ENCODE results near the gene TBX15.

Gene TBX15

DNA sequence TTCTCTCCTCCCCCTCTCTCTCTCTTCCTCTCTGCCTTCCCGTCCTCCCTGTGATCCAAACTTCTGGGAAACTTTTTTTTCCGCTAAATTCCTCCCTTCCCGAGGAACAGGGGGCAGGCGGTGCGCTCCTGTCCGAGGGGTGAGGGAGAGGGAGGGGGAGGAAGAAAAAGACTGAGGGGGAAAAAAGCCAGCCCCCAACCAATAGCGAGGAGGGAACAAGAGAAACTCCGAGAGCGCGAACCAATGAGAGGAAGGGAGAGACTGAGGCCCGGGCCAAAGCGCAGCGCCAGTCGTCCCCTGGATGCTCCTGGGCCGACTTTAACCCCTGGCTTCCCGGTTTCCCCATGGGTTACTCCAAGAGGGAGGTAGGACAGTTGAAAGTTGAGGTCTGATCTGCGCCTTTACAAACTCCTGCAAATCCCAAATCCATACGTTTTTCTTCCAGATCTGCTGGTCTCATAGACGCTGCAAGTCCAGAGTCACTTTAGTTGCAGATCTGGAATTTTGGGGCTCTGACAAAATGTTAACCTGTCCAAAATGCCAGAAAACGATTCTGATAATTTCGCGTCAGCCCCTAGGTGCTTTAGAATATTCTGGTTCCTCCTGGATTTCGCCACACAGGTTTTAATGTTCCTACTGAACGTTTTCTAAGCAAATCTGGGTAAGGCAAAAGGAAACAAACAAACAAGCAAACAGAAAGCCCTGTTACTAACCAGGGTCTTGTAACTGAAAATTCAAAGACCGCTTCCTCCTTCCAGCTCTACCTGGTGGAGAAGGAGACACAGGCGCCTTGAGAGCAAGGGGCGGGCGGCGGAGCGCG lies at the start of gene TBX15:
TBX15 (minus strand) TSS at position 158 of the 820 bp plus-strand sequence. CDS start 548 bp downstream, outside the sequence.
- DNase-seq (ENCODE audit: low spot score) = no peak

DNA sequence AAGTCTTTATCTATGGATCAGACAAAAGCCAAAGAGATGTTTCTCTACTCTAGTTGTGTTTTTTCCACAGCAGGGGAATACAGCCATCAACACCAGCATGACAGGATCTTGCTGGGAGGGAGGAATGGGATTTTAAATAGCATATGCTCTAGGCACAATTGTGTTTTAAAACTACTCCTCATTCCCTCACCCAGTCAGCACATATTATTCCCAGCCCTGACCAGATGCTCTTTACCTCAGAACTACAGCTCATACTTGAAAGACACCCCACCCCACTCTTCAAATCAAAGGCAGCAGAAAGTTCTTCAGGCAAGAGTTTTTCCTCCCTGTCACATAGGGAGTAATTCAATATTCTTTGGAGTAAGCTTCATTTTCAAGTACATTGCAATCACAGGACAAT lies 46.2 kb upstream of the TBX15 start:
- no peak for DNase-seq (ENCODE audit: low spot score)

DNA sequence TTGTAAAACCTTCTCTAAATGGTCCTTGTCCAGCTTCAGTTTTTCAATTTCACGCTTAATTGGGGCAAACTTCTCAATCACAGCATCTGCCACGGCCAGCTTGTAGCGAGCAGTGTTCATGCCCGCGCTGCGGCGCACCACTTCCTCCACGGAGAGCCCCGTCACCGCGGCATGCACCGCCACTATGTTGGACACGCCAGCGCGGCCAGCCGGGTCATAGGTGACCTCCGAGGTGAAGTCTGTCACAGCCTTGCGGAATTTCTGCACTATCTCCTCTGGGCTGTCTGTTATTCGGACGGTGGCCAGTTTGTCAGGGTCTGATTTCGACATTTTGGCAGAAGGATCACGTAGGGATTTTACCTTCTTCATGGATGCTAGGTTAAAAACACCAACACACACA lies 44.8 kb upstream of the TBX15 start:
- DNase-seq (ENCODE audit: low spot score) = no peak

DNA sequence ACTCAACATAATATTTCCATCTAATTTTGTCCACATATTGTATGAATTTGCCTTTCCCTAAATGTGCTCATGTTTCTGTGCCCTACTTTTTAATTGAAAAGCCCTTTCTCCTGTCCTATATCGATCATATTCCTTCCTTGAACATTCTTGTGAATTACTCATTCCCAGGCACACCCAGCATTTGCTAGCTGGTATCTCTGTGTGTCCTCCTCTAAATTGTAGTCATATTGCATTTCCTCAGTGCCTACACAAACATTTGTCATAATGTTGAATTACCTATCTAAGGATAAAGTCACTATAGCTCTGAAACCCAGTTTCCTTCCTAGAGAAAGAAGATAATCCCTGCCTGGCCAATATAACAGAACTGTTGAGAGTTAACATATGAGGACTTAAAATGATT lies 39.6 kb upstream of the TBX15 start:
- DNase-seq (ENCODE audit: low spot score) = no peak

DNA sequence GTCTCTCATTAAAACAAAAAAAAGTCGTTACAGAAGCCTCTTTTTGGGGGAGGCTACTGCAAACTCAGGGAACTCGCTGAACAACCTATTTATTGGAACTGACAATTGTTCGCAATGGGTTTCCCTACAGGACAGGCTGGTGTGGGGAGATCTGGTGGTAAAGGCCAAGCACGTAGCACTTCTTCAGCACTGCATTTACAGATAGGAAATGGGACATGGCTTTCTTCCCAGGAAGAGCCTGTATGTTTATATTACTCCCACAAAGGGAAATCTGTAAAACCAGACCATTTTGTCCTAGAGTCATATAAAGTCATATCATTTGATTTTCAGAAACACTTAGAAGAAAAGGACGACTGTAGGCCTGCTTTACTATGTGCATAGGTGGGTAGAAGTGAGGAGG lies 38.8 kb upstream of the TBX15 start:
- DNase-seq (ENCODE audit: low spot score) = no peak

DNA sequence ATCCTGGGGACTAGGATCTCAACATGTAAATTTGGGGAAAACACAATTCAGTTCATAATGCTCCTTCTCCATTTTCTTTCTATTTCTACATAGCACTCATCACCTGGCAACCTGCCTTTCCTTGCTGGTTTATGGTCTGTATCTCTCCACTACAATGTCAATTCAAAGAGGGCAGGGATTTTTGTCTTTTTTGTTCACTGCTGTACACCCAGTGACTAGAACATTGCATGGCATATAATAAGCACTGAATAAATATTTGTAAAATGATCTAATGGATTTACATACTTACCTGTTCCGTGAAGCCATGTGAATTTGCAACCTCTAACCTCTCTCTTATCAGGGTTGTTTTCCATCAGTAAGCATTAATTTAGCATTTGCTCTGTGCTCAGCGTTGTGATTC lies 27.4 kb upstream of the TBX15 start:
- DNase-seq (ENCODE audit: low spot score) = no peak

DNA sequence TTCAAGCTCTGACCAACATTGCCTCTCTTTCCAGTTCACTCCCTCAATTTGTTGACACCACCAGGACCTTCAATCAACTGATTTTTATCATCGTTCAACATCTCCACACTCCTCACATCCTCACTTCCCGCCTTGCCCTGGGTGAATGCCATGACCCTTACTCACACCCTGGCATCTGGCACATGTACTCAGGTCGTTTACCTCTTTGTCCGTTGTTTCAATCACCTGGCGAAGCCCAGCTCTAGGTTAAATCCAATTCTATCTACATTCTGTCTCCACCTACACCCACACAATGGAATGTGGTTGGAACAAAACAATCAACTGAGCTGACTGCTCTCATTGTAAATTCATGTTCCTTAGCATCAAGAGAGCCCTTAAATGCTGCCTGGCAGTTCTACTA lies 24.2 kb upstream of the TBX15 start:
- peak; percentile 42 for DNase-seq (ENCODE audit: low spot score)

DNA sequence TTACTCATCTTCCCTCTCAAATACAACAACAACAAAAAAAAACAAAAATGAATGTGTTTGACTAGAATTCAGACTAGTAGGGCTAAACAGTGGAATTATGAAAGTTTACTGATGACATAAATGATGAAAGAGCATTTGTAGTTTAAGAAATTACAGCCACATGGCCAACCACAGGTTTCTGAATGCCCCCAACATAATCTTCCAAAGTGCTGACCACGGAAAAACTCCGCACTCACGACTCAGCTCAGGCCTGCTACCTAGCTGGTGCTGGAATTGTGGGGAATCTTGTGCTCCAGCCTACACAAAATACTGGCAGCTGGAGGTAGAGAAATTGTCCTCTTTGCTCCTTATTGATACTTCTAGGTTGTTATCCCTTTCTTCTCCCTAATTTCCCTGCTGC lies 23.6 kb upstream of the TBX15 start:
- no peak for DNase-seq (ENCODE audit: low spot score)

DNA sequence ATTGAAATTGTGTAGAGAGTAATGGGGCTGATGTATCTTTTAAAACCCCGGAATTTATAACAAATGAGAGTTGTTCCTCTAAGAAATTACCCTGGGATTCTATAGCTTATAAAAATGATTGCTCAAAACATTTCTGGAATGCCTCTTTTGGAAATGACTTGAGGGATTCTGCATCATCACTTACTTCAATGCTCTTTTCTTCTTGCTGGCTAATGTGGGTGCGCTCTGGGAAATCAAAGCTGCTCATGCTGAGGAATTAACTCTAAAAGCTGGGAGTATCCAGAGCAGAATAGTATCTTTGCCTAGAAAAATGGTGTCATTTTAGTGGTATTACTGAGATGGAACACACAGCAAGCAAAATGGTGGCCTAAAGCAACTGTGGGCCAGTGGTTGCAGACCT lies 23.0 kb upstream of the TBX15 start:
- DNase-seq (ENCODE audit: low spot score) = no peak

DNA sequence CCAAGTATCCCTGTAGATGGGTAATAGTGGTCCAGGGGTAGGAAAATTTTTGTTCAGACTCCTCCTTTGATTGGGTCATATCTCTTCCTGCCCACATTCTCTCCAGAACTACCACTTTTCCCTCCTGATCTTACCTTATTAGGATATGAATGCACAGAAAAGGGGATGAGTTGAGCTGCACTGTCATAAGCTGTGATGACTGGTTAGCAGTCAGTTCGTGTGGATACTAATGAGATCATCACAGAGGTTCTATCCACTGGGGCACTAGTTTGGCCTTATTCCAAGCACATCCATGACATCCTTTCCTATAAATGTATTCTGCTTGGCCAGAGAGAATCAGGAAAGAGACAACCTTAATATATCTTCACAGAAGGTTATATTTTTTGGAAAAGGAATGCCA lies 22.1 kb upstream of the TBX15 start:
- DNase-seq (ENCODE audit: low spot score) = no peak

DNA sequence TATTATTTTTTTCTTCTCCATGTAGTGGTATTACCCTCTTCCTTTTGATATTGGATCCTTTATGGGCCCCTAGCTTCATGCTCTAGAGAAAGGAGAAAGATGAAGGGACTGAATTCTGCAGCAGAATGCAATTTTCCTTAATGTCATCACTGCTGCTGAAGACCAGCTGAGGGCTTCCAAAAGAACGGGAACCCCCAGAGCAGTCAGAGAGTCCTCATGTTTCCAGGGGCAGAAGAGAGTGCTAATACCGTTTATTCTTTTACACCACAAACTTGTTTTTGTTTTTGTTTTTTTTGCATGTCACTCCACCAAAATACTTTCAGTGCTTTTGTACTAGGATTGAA lies 21.1 kb upstream of the TBX15 start:
- DNase-seq (ENCODE audit: low spot score) = no peak

DNA sequence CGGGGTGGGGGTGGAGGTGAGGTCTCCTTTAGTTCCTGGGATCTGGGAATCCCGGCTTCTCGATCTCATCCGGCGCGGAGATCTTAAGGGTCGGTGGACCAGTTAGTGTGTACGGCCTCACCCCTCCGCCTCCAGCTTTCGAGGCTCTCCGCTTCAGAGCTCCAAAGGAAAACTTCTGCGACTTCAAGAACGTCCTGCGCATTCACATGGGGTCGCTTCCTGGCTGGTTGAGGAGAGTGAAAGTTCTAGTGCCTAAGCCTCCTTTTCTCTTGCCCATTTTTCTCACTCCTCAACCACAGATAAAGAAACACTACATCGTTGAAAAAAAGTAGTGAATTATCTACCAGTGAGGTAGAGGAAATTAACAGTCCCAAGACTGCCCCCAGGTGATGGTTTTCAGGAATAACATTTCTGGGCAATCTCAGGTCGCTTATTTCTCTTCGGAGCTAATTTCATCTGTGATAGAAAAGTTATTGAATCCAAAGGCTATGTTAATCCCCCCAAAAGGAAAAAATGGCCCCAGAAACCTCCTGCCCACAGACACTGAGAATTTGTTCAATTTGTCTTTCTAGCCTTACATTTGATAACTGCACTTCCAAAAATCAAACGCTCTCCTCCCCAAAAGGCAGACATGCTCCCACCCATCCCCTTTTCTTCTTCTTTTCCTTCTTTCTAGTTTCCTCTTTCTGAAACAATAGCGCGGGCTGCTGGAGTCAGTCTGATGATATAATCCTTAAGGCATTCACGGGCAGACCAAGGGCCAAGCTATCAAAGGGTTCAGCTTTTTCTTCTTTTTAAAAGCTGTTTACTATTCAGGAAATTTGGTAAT lies 20.6 kb upstream of the TBX15 start:
- peak; percentile 26 for DNase-seq (ENCODE audit: low spot score)

DNA sequence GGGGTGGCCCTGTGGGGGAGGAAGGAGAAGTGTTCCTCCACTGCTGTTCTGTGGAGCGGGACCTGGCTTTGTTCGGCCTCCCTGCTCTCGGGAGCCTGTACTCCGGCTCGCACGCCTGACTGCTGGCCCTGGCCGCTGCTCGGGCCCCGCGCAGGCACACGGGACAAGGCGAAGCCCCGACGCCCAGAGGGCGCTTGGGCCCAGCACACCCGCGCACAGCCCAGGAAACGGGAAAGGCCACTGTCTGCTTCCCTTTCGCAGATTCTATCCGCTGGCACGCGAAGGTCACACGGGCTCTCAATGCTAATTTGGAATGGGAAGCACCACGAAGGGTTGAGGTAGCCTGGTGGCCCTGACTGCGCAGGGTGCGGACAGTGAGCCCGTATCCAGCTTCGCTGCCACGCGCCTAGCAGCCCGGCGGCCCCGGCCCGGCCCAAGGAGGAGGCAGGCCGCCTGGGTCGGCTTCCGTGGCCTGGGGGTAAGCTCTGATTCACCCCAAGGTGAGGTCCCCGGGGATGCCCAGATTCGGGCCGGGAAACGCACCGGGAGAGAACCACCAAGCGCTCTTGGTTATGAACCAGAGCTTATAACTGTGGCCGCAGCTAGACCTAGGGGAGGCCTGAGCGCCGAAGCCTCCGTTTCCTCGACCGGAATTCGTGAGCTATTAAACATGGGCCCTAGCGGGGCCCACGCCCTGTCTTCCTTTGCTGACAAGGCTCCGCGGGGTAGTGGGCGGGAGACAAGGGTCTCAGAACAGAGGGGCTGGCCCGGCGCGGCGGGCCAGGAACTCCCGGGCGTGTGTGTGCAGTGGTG lies 19.7 kb upstream of the TBX15 start:
- DNase-seq (ENCODE audit: low spot score) = no peak

DNA sequence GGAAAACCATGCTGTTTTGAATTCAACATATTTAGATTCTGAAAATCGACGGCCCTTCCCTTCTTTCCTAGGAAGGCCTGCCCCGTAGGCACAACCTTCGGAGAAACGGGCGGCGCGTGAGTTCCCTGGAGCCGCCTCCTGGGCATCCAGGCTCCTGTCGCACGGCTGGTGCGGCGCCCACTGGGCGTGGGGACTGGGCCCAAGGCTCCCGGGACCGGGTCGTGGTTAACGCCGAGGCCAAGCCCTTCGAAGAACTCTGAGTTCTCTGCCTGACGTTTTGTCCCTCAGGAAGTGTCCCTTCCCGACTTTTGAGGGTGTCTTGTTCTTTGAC lies 19.2 kb upstream of the TBX15 start:
- DNase-seq (ENCODE audit: low spot score) = no peak

DNA sequence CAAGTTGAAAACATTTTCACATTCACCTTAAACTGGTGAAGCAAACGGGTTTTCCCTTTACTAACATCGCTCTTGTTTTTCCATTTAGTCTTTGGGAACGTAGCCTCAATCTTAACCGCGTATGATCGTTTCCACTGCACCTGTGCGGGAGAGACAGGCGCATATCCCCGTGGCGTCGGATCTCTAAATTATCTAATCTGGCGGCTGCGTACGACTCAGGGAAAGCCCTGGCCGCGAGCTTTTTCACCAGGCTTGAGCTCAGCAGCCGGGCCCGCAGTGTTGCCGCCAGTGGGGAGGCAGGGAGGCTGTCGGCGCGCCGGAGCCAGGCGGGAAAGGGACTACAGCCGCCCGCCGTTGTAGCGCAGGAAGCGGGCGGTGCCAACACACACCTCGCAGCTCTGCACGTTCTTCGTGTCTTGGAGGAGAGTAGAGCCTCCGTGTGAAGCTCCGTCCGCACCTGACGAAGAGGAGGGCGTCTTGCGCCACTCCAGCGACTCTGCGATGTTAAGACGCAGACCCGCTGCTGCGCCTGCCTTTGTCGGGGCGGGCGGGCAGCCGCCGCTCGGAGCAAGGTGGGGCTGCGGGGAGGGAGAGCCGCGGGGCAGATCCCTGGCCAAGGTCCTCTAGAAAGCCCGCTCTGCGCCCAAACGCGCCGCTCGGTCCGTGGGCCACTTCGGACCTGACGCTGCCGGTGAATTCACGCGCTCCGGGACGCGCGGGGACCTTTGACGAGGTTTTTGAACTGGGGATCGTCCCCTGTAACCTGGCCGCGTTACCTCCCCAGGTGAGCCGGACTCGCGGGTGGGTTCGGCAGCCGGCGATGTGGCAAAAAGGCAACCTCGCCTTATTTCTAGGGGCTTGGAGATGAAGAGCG lies 18.5 kb upstream of the TBX15 start:
- DNase-seq (ENCODE audit: low spot score) = no peak

DNA sequence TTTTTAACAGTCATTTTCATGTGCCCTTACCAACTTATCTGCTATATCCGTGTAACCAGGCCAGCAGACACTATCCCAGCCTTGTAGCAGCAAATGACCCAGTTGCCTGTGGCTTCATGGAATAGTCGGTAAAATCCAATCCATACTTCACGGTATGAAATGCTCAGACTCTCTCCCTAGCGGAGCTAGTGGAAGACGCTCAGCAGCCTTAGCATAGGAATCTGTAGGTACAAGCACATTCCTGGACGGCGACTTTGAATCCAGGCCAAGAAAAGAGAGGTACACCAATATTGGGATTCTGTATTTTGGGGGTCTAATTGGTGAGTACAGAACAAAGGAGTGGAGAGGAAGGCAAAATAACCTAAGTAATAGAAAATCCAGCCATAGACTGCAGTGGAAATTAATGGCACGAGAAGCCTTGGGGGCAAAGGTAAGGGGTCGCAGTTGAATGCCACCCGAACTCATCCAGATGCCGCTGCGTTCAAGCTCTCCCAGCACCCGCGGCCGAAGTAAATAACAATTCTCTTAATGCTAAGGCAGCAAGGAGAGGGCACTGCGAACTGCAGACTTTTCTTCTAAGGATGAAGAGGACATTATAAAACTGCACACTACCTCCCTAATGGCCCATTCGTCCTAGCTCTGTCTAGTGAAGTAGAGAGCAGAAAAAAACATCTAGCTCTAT lies 17.7 kb upstream of the TBX15 start:
- no peak for DNase-seq (ENCODE audit: low spot score)

DNA sequence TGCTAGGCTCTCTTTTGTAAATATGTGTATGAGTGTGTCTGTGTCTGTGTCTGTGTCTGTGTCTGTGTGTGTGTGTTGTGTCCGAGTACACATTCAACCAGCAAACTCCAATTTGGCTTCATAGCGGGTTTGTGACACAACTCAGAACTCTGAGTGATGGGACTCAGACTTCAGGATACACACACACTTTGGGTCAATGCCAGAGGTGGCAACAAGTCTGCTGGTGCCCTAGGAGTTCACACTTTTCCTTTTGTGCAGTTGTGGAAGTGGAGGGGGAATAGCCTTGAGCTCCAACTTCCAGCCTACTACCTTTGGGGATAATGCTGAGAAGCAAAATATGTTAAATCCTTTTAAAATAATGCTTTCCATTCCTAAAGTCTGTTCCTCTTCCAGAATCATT lies 16.6 kb upstream of the TBX15 start:
- no peak for DNase-seq (ENCODE audit: low spot score)

DNA sequence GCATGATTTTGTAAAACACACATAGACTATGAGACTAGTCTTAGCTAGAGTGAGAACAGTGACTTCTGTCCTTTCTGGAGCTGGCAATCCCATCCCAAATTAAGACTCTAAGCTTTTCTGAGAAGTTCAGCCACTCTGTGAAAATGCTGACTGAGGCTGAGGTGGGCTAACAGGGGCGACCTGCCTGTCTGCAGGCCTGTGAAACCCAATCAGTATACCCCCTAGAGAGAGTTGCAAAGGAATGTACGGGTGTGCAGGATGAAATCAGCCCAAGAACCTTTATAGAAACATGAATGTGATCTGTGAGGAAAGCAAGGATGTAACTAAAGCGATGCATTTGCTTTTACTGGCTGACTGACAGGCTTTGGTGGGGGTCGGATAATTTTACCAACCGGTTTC lies 16.0 kb upstream of the TBX15 start:
- no peak for DNase-seq (ENCODE audit: low spot score)

DNA sequence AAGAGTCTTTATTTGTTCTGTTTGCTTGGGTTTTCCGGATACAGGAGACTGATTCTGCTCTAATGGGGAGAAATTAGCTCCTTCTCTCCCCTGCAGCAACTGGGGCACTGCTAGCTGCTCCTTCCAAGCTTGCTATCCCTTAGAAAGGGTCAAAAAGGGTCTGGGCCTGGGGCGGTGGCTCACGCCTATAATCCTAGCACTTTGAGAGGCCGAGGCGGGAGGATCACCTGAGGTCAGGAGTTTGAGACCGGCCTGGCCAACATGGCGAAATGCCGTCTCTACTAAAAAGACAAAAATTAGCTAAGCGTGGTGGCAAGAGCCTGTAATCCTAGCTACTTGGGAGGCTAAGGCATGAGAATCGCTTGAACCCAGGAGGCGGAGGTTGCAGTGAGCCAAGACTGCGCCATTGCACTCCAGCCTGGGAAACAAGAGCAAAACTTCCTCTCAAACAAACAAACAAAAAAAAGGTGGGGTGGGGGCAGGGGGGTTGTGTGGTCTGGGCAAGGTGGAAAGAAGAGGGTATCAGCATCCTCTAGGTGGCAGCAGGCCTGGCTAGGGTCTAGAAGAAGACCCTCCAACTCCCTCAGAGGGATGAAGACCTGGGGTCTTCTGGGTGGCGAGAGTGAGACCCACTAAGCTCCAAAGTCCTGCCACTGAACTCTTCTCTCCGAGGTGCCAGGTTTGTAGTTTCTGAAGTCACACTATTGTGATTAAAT lies 15.4 kb upstream of the TBX15 start:
- DNase-seq (ENCODE audit: low spot score) = no peak

DNA sequence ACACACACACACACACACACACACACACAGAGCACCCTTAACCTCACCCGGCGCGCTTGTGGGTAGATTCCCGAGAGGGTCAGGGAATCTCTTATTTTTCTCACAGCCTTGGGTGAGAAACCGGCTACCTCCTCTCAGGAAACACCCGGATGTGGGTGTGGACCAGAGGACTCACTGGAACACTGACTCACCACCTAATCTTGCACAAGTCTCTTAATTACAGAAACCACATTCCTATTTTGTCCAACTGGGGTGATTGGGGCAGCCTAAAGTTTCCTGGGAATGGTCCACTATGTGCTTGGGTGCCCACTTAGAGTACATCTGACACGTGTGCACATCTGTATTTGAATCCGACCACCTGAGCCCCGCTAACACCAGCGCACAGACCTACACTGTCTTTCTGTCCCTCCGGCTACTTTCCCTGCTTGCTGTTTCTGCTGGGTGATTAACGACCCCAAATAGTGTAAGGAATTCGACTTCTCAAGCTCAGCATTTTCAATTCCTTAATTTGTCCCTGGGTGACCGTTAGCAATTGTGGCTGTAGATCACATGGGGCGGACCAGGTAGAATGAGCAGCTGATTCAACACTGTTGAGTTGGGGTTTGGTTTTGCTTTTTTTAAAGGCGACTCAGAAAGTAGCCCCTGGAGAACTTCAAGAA lies 14.0 kb upstream of the TBX15 start:
- peak; percentile 82 for DNase-seq (ENCODE audit: low spot score)

Measured in SW480 (cell line).